ENCODE data around the gene TM7SF2. TPM values are rescaled to one million over a fixed set of nuclear protein-coding genes. Genes with fewer than 3 reads are reported as not detected.

TM7SF2 gene
- total and polyA plus RNA-seq, 2 donors (not counting 1 experiment from before 2014, with no cell fraction given), result 23.9 to 28.5 TPM

DNA sequence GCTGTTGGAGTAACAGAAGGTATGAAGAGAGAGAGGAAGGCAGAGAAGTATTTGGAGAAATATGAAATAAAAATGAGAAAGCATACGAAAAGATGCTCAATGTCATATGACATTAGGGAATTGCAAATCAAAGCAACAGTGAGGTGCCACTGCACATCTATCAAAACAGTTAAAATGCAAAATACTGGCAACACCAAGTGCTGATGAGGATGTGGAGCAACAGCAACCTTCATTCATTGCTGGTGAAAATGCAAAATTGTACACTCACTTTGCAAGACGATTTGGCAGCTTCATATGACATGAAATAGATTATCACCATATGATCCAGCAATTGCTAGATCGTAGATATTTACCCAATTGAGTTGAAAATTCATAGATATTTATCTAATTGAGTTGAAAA lies 49.0 kb downstream of the TM7SF2 start:
- Histone ChIP-seq H3K27me3 (replicated peaks in 1 of 4; ENCODE audit: control extremely low read depth in 1 of 4, control insufficient read depth in 3 of 4, insufficient read depth in 4 of 4, low read length in 3 of 4) (no peaks in the 10 kb centered on the region), H2AFZ (ENCODE audit: insufficient read depth, low read depth, low read length, poor library complexity, severe bottlenecking) (no peak overlapping the region), H3K4me1 (ENCODE audit: control insufficient read depth in 2 of 2, insufficient read depth in 2 of 2, low read length in 2 of 2) (peaks cover 0 to 8% of the 10 kb centered on the region in 2 donors), H3K9me3 (ENCODE audit: control extremely low read depth in 1 of 3, control insufficient read depth in 2 of 3, insufficient read depth in 1 of 3, low read length in 2 of 3) (no peaks in the 10 kb centered on the region), H3K9ac (ENCODE audit: low read length) (no peak overlapping the region), H3K27ac (ENCODE audit: low read length in 2 of 2) (no peak overlapping the region), H3K4me3 (ENCODE audit: control extremely low read depth in 1 of 5, extremely low read depth in 1 of 5, insufficient read depth in 1 of 5, low read depth in 2 of 5, low read length in 4 of 5) (no peak overlapping the region), H3K4me2 (replicated peaks; ENCODE audit: low read depth, low read length, poor library complexity, severe bottlenecking) (no peak overlapping the region), H3K36me3 (replicated peaks in 1 of 2; ENCODE audit: control extremely low read depth in 1 of 2, control insufficient read depth in 1 of 2, extremely low read depth in 1 of 2, insufficient read depth in 2 of 2, low read length in 1 of 2) (no peaks in the 10 kb centered on the region), H4K20me1 (ENCODE audit: control insufficient read depth, insufficient read depth, low read length, poor library complexity, severe bottlenecking) (no peaks in the 10 kb centered on the region), H3K79me2 (ENCODE audit: control insufficient read depth, insufficient read depth, low read length) (no peaks in the 10 kb centered on the region)
- no peak for DNase-seq
- no peak overlapping the region for H3K4me3 Mint-ChIP-seq
- WGBS (ENCODE audit: insufficient coverage), result no CpG with 5 or more reads among the region's 3 CpGs
- TF ChIP-seq, protein P1, sequence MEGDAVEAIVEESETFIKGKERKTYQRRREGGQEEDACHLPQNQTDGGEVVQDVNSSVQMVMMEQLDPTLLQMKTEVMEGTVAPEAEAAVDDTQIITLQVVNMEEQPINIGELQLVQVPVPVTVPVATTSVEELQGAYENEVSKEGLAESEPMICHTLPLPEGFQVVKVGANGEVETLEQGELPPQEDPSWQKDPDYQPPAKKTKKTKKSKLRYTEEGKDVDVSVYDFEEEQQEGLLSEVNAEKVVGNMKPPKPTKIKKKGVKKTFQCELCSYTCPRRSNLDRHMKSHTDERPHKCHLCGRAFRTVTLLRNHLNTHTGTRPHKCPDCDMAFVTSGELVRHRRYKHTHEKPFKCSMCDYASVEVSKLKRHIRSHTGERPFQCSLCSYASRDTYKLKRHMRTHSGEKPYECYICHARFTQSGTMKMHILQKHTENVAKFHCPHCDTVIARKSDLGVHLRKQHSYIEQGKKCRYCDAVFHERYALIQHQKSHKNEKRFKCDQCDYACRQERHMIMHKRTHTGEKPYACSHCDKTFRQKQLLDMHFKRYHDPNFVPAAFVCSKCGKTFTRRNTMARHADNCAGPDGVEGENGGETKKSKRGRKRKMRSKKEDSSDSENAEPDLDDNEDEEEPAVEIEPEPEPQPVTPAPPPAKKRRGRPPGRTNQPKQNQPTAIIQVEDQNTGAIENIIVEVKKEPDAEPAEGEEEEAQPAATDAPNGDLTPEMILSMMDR (IDR thresholded peaks at IDR 0.05), result no peak
- no peak for TF ChIP-seq EZH2 (IDR thresholded peaks at IDR 0.05; ENCODE audit: borderline replicate concordance, insufficient read depth, low read depth, low read length, poor library complexity, severe bottlenecking)
- H3K4me1 Mint-ChIP-seq, result peaks cover 13% of the 10 kb centered on the region
- H3K27me3 Mint-ChIP-seq, result no peaks in the 10 kb centered on the region
- ChIA-PET CTCF (no interaction called here), POLR2A (no interaction called here)
- intact Hi-C loops (cut with micrococcal nuclease), result no loop called here
- H3K27ac Mint-ChIP-seq, result no peak overlapping the region
- ATAC-seq (ENCODE audit: low read depth), result no peak
- no peaks in the 10 kb centered on the region for H3K9me3 Mint-ChIP-seq (ENCODE audit: insufficient read depth)

- no peak overlapping the region for H3K27ac ChIP-seq (ENCODE audit: low read length in 2 of 2)
- Mint-ChIP-seq H3K4me3 (no peak overlapping the region), H3K9me3 (ENCODE audit: insufficient read depth) (no peaks in the 10 kb centered on the region), H3K27me3 (no peaks in the 10 kb centered on the region), H3K27ac (no peak overlapping the region), H3K4me1 (peaks cover 15% of the 10 kb centered on the region)
- no peak for TF ChIP-seq EZH2 (IDR thresholded peaks at IDR 0.05; ENCODE audit: borderline replicate concordance, insufficient read depth, low read depth, low read length, poor library complexity, severe bottlenecking)
- TF ChIP-seq, protein P1 (IDR thresholded peaks at IDR 0.05), result no peak
- no peaks in the 10 kb centered on the region for H4K20me1 ChIP-seq (ENCODE audit: control insufficient read depth, insufficient read depth, low read length, poor library complexity, severe bottlenecking)
- no peak for ATAC-seq (ENCODE audit: low read depth)
- ChIA-PET CTCF (no interaction called here), POLR2A (no interaction called here)
- H3K27me3 ChIP-seq (replicated peaks in 1 of 4; ENCODE audit: control extremely low read depth in 1 of 4, control insufficient read depth in 3 of 4, insufficient read depth in 4 of 4, low read length in 3 of 4), result no peaks in the 10 kb centered on the region
- no peaks in the 10 kb centered on the region for H3K9me3 ChIP-seq (ENCODE audit: control extremely low read depth in 1 of 3, control insufficient read depth in 2 of 3, insufficient read depth in 1 of 3, low read length in 2 of 3)
- intact Hi-C loops (cut with micrococcal nuclease), result no loop called here
- H3K9ac ChIP-seq (ENCODE audit: low read length), result no peak overlapping the region
- H3K4me3 ChIP-seq (ENCODE audit: control extremely low read depth in 1 of 5, extremely low read depth in 1 of 5, insufficient read depth in 1 of 5, low read depth in 2 of 5, low read length in 4 of 5), result no peak overlapping the region
- H3K36me3 ChIP-seq (replicated peaks in 1 of 2; ENCODE audit: control extremely low read depth in 1 of 2, control insufficient read depth in 1 of 2, extremely low read depth in 1 of 2, insufficient read depth in 2 of 2, low read length in 1 of 2), result no peaks in the 10 kb centered on the region
- no peak overlapping the region for H2AFZ ChIP-seq (ENCODE audit: insufficient read depth, low read depth, low read length, poor library complexity, severe bottlenecking)
- no peak for DNase-seq
- no peaks in the 10 kb centered on the region for H3K79me2 ChIP-seq (ENCODE audit: control insufficient read depth, insufficient read depth, low read length)
- no peak overlapping the region for H3K4me2 ChIP-seq (replicated peaks; ENCODE audit: low read depth, low read length, poor library complexity, severe bottlenecking)
- peaks cover 0 to 7% of the 10 kb centered on the region in 2 donors for H3K4me1 ChIP-seq (ENCODE audit: control insufficient read depth in 2 of 2, insufficient read depth in 2 of 2, low read length in 2 of 2)
- 100% methylated on average over 1 of the region's 2 CpGs for WGBS (ENCODE audit: insufficient coverage)
These were observed 52.0 kb downstream of the TM7SF2 start for GRCh38 chr11:65163684-65164083.

Small RNAs within 50 kb of the gene (small RNA-seq; reads per million reads assigned to genes)
- gene HIGD1AP10 (ENCODE audit: insufficient read length, low read depth, low replicate concordance) (not detected), gene PDCL2P2 (ENCODE audit: insufficient read length, low read depth, low replicate concordance) (not detected), gene RNU2-23P (ENCODE audit: insufficient read length, low read depth, low replicate concordance) (0.57 reads per million)

Other genes starting within 250 kb of the TM7SF2 start
- gene EHD1, start 233.3 kb upstream of the TM7SF2 start, total RNA-seq, result 249 and 280 TPM in 2 replicates
- gene EHD1, start 233.3 kb upstream of the TM7SF2 start, polyA plus RNA-seq, result 208 and 223 TPM in 2 replicates
- gene ATG2A, start 194.7 kb upstream of the TM7SF2 start, total RNA-seq, result 38.6 and 43.4 TPM in 2 replicates
- 24.3 and 32.8 TPM in 2 replicates for gene ATG2A, start 194.7 kb upstream of the TM7SF2 start, polyA plus RNA-seq
- 22.6 and 24.2 TPM in 2 replicates for gene PPP2R5B, start 187.2 kb upstream of the TM7SF2 start, total RNA-seq
- 24.3 and 30.5 TPM in 2 replicates for gene PPP2R5B, start 187.2 kb upstream of the TM7SF2 start, polyA plus RNA-seq
- 0.39 TPM in 1 of 2 replicates, not detected in the other for gene GPHA2, start 176.0 kb upstream of the TM7SF2 start, total RNA-seq
- 1.2 and 2.8 TPM in 2 replicates for gene GPHA2, start 176.0 kb upstream of the TM7SF2 start, polyA plus RNA-seq
- gene MAJIN, start 139.8 kb upstream of the TM7SF2 start, total RNA-seq, result 0.71 and 0.95 TPM in 2 replicates
- 1.2 and 2.4 TPM in 2 replicates for gene MAJIN, start 139.8 kb upstream of the TM7SF2 start, polyA plus RNA-seq
- gene BATF2, start 114.9 kb upstream of the TM7SF2 start, total RNA-seq, result 0.51 and 0.62 TPM in 2 replicates
- gene BATF2, start 114.9 kb upstream of the TM7SF2 start, polyA plus RNA-seq, result 0.39 and 1.7 TPM in 2 replicates
- gene ARL2, start 97.7 kb upstream of the TM7SF2 start, total RNA-seq, result 43.4 and 44.4 TPM in 2 replicates
- gene ARL2, start 97.7 kb upstream of the TM7SF2 start, polyA plus RNA-seq, result 25.9 and 53.6 TPM in 2 replicates
- gene SNX15, start 84.4 kb upstream of the TM7SF2 start, total RNA-seq, result 28.5 and 30.4 TPM in 2 replicates
- 20.0 and 26.0 TPM in 2 replicates for gene SNX15, start 84.4 kb upstream of the TM7SF2 start, polyA plus RNA-seq
- gene SAC3D1, start 70.7 kb upstream of the TM7SF2 start, total RNA-seq, result 5.9 and 7.5 TPM in 2 replicates
- 2.4 and 6.0 TPM in 2 replicates for gene SAC3D1, start 70.7 kb upstream of the TM7SF2 start, polyA plus RNA-seq
- gene NAALADL1, start 53.3 kb upstream of the TM7SF2 start, total RNA-seq, result 23.0 and 24.3 TPM in 2 replicates
- gene NAALADL1, start 53.3 kb upstream of the TM7SF2 start, polyA plus RNA-seq, result 30.8 and 40.2 TPM in 2 replicates
- gene CDCA5, start 27.8 kb upstream of the TM7SF2 start, total RNA-seq, result 0.78 and 1.4 TPM in 2 replicates
- gene CDCA5, start 27.8 kb upstream of the TM7SF2 start, polyA plus RNA-seq, result 1.1 and 1.3 TPM in 2 replicates
- gene ZFPL1, start 27.6 kb upstream of the TM7SF2 start, total RNA-seq, result 47.9 and 57.3 TPM in 2 replicates
- 66.7 and 79.2 TPM in 2 replicates for gene ZFPL1, start 27.6 kb upstream of the TM7SF2 start, polyA plus RNA-seq
- gene VPS51, start 15.7 kb upstream of the TM7SF2 start, total RNA-seq, result 223 and 225 TPM in 2 replicates
- gene VPS51, start 15.7 kb upstream of the TM7SF2 start, polyA plus RNA-seq, result 204 and 206 TPM in 2 replicates
- gene ZNHIT2, start 5.8 kb downstream of the TM7SF2 start, total RNA-seq, result 14.1 and 14.5 TPM in 2 replicates
- 2.0 and 6.2 TPM in 2 replicates for gene ZNHIT2, start 5.8 kb downstream of the TM7SF2 start, polyA plus RNA-seq
- 1,288 and 1,318 TPM in 2 replicates for gene FAU, start 10.3 kb downstream of the TM7SF2 start, total RNA-seq
- gene FAU, start 10.3 kb downstream of the TM7SF2 start, polyA plus RNA-seq, result 1,483 and 1,559 TPM in 2 replicates
- gene MRPL49, start 10.4 kb downstream of the TM7SF2 start, total RNA-seq, result 48.5 and 58.5 TPM in 2 replicates
- gene MRPL49, start 10.4 kb downstream of the TM7SF2 start, polyA plus RNA-seq, result 39.6 and 46.8 TPM in 2 replicates
- 187 and 188 TPM in 2 replicates for gene SYVN1, start 22.6 kb downstream of the TM7SF2 start, total RNA-seq
- gene SYVN1, start 22.6 kb downstream of the TM7SF2 start, polyA plus RNA-seq, result 250 and 282 TPM in 2 replicates
- not detected in 2 replicates for gene SPDYC, start 58.4 kb downstream of the TM7SF2 start, total RNA-seq
- gene SPDYC, start 58.4 kb downstream of the TM7SF2 start, polyA plus RNA-seq, result not detected in 2 replicates
- gene CAPN1, start 70.1 kb downstream of the TM7SF2 start, total RNA-seq, result 192 and 202 TPM in 2 replicates
- gene CAPN1, start 70.1 kb downstream of the TM7SF2 start, polyA plus RNA-seq, result 175 and 192 TPM in 2 replicates
- 28.7 and 33.2 TPM in 2 replicates for gene POLA2, start 150.1 kb downstream of the TM7SF2 start, total RNA-seq
- gene POLA2, start 150.1 kb downstream of the TM7SF2 start, polyA plus RNA-seq, result 11.0 and 13.0 TPM in 2 replicates
- gene CDC42EP2, start 203.0 kb downstream of the TM7SF2 start, total RNA-seq, result 1.1 and 1.5 TPM in 2 replicates
- 0.69 TPM in 1 of 2 replicates, not detected in the other for gene CDC42EP2, start 203.0 kb downstream of the TM7SF2 start, polyA plus RNA-seq
- gene DPF2, start 222.0 kb downstream of the TM7SF2 start, total RNA-seq, result 122 and 124 TPM in 2 replicates
- gene DPF2, start 222.0 kb downstream of the TM7SF2 start, polyA plus RNA-seq, result 40.9 and 66.8 TPM in 2 replicates
- gene TIGD3, start 242.9 kb downstream of the TM7SF2 start, total RNA-seq, result 6.1 and 7.5 TPM in 2 replicates
- 2.7 and 3.8 TPM in 2 replicates for gene TIGD3, start 242.9 kb downstream of the TM7SF2 start, polyA plus RNA-seq